Erythroblast (primary cell): ENCODE results near the gene HAUS3.
"Not testable (repeated sequence)": the region's sequence is repeated elsewhere in the genome, so short reads cannot be mapped to it uniquely, and the experiment has no call there.

Source experiments
- GATA1 ChIP-seq: IDR thresholded peaks from 2 replicates; pipeline ENCODE4 v1.6.1; 2011; ENCODE audit warnings: low read depth, mild to moderate bottlenecking, control low read depth, low read length, moderate library complexity
- POLR2A ChIP-seq: IDR thresholded peaks from 2 replicates; pipeline ENCODE4 v1.6.1; 2011; ENCODE audit warnings: mild to moderate bottlenecking, low read length

- TF ChIP-seq POLR2A, GATA1: not testable (repeated sequence)
These were observed 33.1 kb upstream of the HAUS3 start for GRCh38 chr4:2275044-2275397.
